Progenitor cell of endocrine pancreas (in vitro differentiated cells): Measurements from ENCODE around the gene TEPSIN. TPM values are rescaled to one million over a fixed set of nuclear protein-coding genes. Genes with fewer than 3 reads are reported as not detected.

Experiments used
- DNase-seq: peaks from one replicate; pipeline ENCODE4 v3.0.0; 2021; ENCODE audit warnings: low spot score; ENCODE audit not compliant: unreplicated experiment
- H3K27ac Mint-ChIP-seq: 2 replicates; pipeline ENCODE4 v1.8.0; 2021; ENCODE audit warnings: mild to moderate bottlenecking, moderate library complexity, mixed read lengths
- H3K27me3 Mint-ChIP-seq: 2 replicates; pipeline ENCODE4 v1.8.0; 2021; ENCODE audit warnings: mixed read lengths
- H3K36me3 Mint-ChIP-seq: 2 replicates; pipeline ENCODE4 v1.8.0; 2022; ENCODE audit warnings: mixed read lengths; ENCODE audit not compliant: insufficient read depth
- H3K4me1 Mint-ChIP-seq: 2 replicates; pipeline ENCODE4 v1.8.0; 2021; ENCODE audit warnings: low read depth, mixed read lengths
- H3K4me3 Mint-ChIP-seq: 2 replicates; pipeline ENCODE4 v1.8.0; 2021; ENCODE audit warnings: low read depth, mild to moderate bottlenecking, moderate library complexity, mixed read lengths
- H3K9me3 Mint-ChIP-seq: 2 replicates; pipeline ENCODE4 v1.8.0; 2021; ENCODE audit warnings: low read depth, mixed read lengths
- CTCF ChIP-seq: fragments of 200-600 bp; sonication (generic); IDR thresholded peaks from one replicate; pipeline ENCODE4 v1.5.0; 2021; ENCODE audit warnings: antibody characterized with exemption, mild to moderate bottlenecking; ENCODE audit not compliant: unreplicated experiment
- long read RNA-seq: library from polyadenylated mRNA; unstranded; transcript quantifications from one replicate; pipeline ENCODE4 v2.0.0, GENCODE V29; 2020
- total RNA-seq: library from RNA; stranded (reverse); gene quantifications from 2 replicates; pipeline ENCODE4 v1.2.1, GENCODE V29; 2021

TEPSIN gene
- total RNA-seq: 57.4 and 63.2 TPM in 2 replicates
- long read RNA-seq: 0 reads

- Mint-ChIP-seq H3K4me3 (peak within 1 kb of the TSS; percentile 89), H3K9me3 (no peaks in the 10 kb centered on the region), H3K4me1 (peaks cover 12% of the 10 kb centered on the region), H3K27ac (peak within 1 kb of the TSS; percentile 94), H3K36me3 (peaks cover 5% of the 10 kb centered on the region), H3K27me3 (no peaks in the 10 kb centered on the region)
- peak; percentile 88 for DNase-seq
- TF ChIP-seq CTCF: no peak
These were observed at the start of gene TEPSIN, which contains the start of gene NDUFAF8 for GRCh38 chr17:81238815-81239713. TSS of gene TEPSIN (minus strand) at chr17:81239055. CDS start at chr17:81239033, 22 bp downstream. TSS of gene NDUFAF8 (plus strand) at chr17:81239318. CDS start at chr17:81239364, 46 bp downstream.

- Mint-ChIP-seq H3K36me3 (peaks cover 6% of the 10 kb centered on the region), H3K4me1 (peaks cover 2% of the 10 kb centered on the region), H3K27ac (no peak overlapping the region), H3K27me3 (no peaks in the 10 kb centered on the region), H3K9me3 (no peaks in the 10 kb centered on the region), H3K4me3 (no peak overlapping the region)
- no peak for TF ChIP-seq CTCF
- no peak for DNase-seq
These were observed 49.0 kb upstream of the TEPSIN start for GRCh38 chr17:81287741-81288430.

GRCh38 chr17:81287152-81287551, 48.3 kb upstream of the TEPSIN start:
- Mint-ChIP-seq H3K4me3 (no peak overlapping the region), H3K9me3 (no peaks in the 10 kb centered on the region), H3K27me3 (no peaks in the 10 kb centered on the region), H3K36me3 (peaks cover 6% of the 10 kb centered on the region), H3K4me1 (peaks cover 2% of the 10 kb centered on the region), H3K27ac (no peak overlapping the region)
- TF ChIP-seq CTCF: no peak
- no peak for DNase-seq

GRCh38 chr17:81286491-81287145, 47.8 kb upstream of the TEPSIN start:
- Mint-ChIP-seq H3K27ac (no peak overlapping the region), H3K4me1 (peaks cover under 1% of the 10 kb centered on the region), H3K27me3 (no peaks in the 10 kb centered on the region), H3K9me3 (no peaks in the 10 kb centered on the region), H3K4me3 (no peak overlapping the region), H3K36me3 (peaks cover 6% of the 10 kb centered on the region)
- no peak for DNase-seq
- no peak for TF ChIP-seq CTCF

- DNase-seq: no peak
- no peak overlapping the region for H3K4me3 Mint-ChIP-seq
- H3K4me1 Mint-ChIP-seq: no peaks in the 10 kb centered on the region
- no peak for TF ChIP-seq CTCF
- no peaks in the 10 kb centered on the region for H3K9me3 Mint-ChIP-seq
- peaks cover 6% of the 10 kb centered on the region for H3K36me3 Mint-ChIP-seq
- H3K27ac Mint-ChIP-seq: no peak overlapping the region
- no peaks in the 10 kb centered on the region for H3K27me3 Mint-ChIP-seq
These were observed 47.0 kb upstream of the TEPSIN start for GRCh38 chr17:81285894-81286293.
